Neural progenitor cell (in vitro differentiated cells): ENCODE data around the gene GPR42. TPM values are rescaled to one million over a fixed set of nuclear protein-coding genes. Genes with fewer than 3 reads are reported as not detected.
A peak's percentile ranks its signal among the peaks of the same experiment; 100 is the strongest.

Source experiments
- DNase-seq: peaks from one replicate; pipeline ENCODE4 v3.0.0-alpha.2; 2016; ENCODE audit warnings: low spot score
- H2AFZ ChIP-seq: fragments of 200-600 bp; sonication (generic); replicated peaks from 2 replicates; pipeline ENCODE4 v1.6.1; 2016; ENCODE audit warnings: antibody characterized with exemption
- H3F3A ChIP-seq: fragments of 200-600 bp; sonication (generic); 2 replicates; pipeline ENCODE4 v1.6.1; 2016; ENCODE audit warnings: antibody characterized with exemption, low read depth
- H3K27ac ChIP-seq: fragments of 200-600 bp; sonication (generic); 2 replicates; pipeline ENCODE4 v1.5.1; 2016; ENCODE audit warnings: mild to moderate bottlenecking
- H3K27me3 ChIP-seq: fragments of 200-600 bp; sonication (generic); 2 replicates; pipeline ENCODE4 v1.6.1; 2016; ENCODE audit warnings: mild to moderate bottlenecking, moderate library complexity
- H3K36me3 ChIP-seq: fragments of 200-600 bp; sonication (generic); 2 replicates; pipeline ENCODE4 v1.5.1; 2016
- H3K4me1 ChIP-seq: fragments of 200-600 bp; sonication (generic); 2 replicates; pipeline ENCODE4 v1.6.1; 2016; ENCODE audit warnings: mixed run types
- H3K4me2 ChIP-seq: fragments of 200-600 bp; sonication (generic); 2 replicates; pipeline ENCODE4 v1.6.1; 2016
- H3K4me3 ChIP-seq: fragments of 200-600 bp; sonication (generic); 2 replicates; pipeline ENCODE4 v1.5.1; 2016
- H3K79me2 ChIP-seq: fragments of 200-600 bp; sonication (generic); 2 replicates; pipeline ENCODE4 v1.6.1; 2016; ENCODE audit warnings: low read depth
- H3K9ac ChIP-seq: fragments of 200-600 bp; sonication (generic); 2 replicates; pipeline ENCODE4 v1.6.1; 2016
- H3K9me3 ChIP-seq: fragments of 200-600 bp; sonication (generic); 2 replicates; pipeline ENCODE4 v1.5.1; 2016; ENCODE audit warnings: low read depth
- H4K20me1 ChIP-seq: fragments of 200-600 bp; sonication (generic); 2 replicates; pipeline ENCODE4 v1.6.1; 2016; ENCODE audit warnings: low read depth
- H3K27ac Mint-ChIP-seq: 3 replicates; pipeline ENCODE4 v1.8.0; 2021; ENCODE audit warnings: mixed read lengths
- H3K27me3 Mint-ChIP-seq: 2 replicates; pipeline ENCODE4 v1.8.0; 2022; ENCODE audit warnings: low read depth, mild to moderate bottlenecking, inconsistent platforms, moderate library complexity, mixed read lengths; ENCODE audit not compliant: insufficient read depth
- H3K36me3 Mint-ChIP-seq: 3 replicates; pipeline ENCODE4 v1.8.0; 2021; ENCODE audit warnings: mixed read lengths
- H3K4me1 Mint-ChIP-seq: 3 replicates; pipeline ENCODE4 v1.8.0; 2021; ENCODE audit warnings: mixed read lengths
- H3K4me3 Mint-ChIP-seq: 3 replicates; pipeline ENCODE4 v1.8.0; 2021; ENCODE audit warnings: mild to moderate bottlenecking, moderate library complexity, mixed read lengths
- H3K9me3 Mint-ChIP-seq: 3 replicates; pipeline ENCODE4 v1.8.0; 2020; ENCODE audit warnings: mixed read lengths
- EZH2 ChIP-seq: fragments of 200-600 bp; sonication (generic); IDR thresholded peaks from 2 replicates; pipeline ENCODE4 v1.6.1; 2017; ENCODE audit warnings: antibody characterized with exemption, mild to moderate bottlenecking, moderate library complexity
- EZH2phosphoT487 ChIP-seq: fragments of 200-600 bp; sonication (generic); IDR thresholded peaks from 2 replicates; pipeline ENCODE4 v1.6.1; 2017; ENCODE audit warnings: antibody characterized with exemption
- total RNA-seq: library from RNA; depleted of rRNA; stranded (reverse); fragments of >200 nt; gene quantifications from 2 replicates; pipeline ENCODE4 v1.2.3, GENCODE V29; 2015; ENCODE audit warnings: low replicate concordance
- TF ChIP-seq, protein P1 (sequence below): fragments of 200-600 bp; sonication (generic); IDR thresholded peaks from 2 replicates; pipeline ENCODE4 v1.5.1; 2017; ENCODE audit warnings: antibody characterized with exemption, mild to moderate bottlenecking

The GPR42 gene
- total RNA-seq, 1 donor from 2014 or later, result not detected

DNA sequence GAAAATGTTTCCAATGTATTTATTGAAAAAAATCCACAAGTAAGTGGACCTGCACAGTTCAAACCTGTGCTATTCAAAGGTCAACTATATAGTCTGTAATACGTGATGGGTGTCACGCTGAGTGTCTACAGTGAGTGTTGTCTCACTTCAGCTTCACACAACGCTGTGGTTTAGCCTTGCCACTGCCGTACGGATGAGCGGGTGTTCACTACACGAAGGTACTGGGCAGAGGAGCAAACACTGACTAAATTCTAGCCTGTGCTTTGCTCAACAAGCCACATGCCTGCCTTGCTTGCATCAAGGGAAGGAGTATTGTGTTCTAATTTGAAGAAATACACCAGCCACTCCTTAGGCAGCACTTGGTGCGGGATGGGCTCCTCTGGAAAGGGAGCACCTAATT lies 16.0 kb upstream of the GPR42 start:
- H3K36me3 Mint-ChIP-seq, result no peaks in the 10 kb centered on the region
- H3F3A ChIP-seq, result no peaks in the 10 kb centered on the region

DNA sequence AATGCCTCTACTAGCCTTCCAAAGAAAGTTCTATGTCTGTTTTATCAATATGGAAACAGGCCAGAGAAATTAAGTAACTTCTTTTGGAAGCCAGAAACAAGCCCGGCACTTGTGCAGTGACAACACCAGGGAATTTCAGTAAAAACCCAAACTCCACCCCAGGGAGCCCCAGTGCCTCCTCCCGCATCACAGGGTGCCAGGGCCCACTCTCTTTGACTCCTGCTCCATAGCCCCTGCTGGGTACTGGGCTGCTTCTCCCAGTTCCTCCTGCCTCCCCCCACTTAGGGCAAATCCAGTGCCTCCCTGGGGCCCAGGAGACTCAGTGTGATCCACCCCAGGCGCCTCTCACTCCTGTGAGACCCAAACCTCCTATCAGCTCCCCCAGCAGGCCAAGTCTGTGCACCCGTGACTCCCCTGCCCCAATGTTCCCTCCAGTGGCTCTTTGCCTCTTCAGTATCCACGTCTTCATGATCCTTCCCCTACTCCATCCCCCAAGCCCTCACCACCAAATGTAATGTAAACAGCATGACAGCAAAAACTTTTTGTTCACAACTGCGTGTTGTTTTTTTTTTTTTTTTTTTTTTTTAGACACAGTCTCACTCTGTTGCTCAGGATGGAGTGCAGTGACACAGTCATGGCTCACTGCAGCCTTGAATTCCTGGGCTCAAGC lies 14.9 kb upstream of the GPR42 start:
- Histone ChIP-seq H3K4me3 (no peak overlapping the region), H3K4me2 (no peak overlapping the region), H3K27me3 (peaks cover 5% of the 10 kb centered on the region), H2AFZ (no peak overlapping the region), H3F3A (no peaks in the 10 kb centered on the region), H3K9me3 (no peaks in the 10 kb centered on the region), H3K9ac (no peak overlapping the region), H3K79me2 (no peaks in the 10 kb centered on the region), H3K27ac (no peak overlapping the region), H4K20me1 (no peaks in the 10 kb centered on the region), H3K36me3 (no peaks in the 10 kb centered on the region), H3K4me1 (no peaks in the 10 kb centered on the region)
- peaks cover 5% of the 10 kb centered on the region for H3K4me1 Mint-ChIP-seq
- H3K27ac Mint-ChIP-seq, result no peak overlapping the region
- peaks cover 2% of the 10 kb centered on the region for H3K27me3 Mint-ChIP-seq
- no peaks in the 10 kb centered on the region for H3K36me3 Mint-ChIP-seq
- no peaks in the 10 kb centered on the region for H3K9me3 Mint-ChIP-seq
- DNase-seq, result no peak
- H3K4me3 Mint-ChIP-seq, result no peak overlapping the region
- no peak for TF ChIP-seq EZH2
- TF ChIP-seq, protein P1, sequence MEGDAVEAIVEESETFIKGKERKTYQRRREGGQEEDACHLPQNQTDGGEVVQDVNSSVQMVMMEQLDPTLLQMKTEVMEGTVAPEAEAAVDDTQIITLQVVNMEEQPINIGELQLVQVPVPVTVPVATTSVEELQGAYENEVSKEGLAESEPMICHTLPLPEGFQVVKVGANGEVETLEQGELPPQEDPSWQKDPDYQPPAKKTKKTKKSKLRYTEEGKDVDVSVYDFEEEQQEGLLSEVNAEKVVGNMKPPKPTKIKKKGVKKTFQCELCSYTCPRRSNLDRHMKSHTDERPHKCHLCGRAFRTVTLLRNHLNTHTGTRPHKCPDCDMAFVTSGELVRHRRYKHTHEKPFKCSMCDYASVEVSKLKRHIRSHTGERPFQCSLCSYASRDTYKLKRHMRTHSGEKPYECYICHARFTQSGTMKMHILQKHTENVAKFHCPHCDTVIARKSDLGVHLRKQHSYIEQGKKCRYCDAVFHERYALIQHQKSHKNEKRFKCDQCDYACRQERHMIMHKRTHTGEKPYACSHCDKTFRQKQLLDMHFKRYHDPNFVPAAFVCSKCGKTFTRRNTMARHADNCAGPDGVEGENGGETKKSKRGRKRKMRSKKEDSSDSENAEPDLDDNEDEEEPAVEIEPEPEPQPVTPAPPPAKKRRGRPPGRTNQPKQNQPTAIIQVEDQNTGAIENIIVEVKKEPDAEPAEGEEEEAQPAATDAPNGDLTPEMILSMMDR, result no peak

More for the DNA sequence above, 16.0 kb upstream of the GPR42 start:
- Histone ChIP-seq H3K36me3 (no peaks in the 10 kb centered on the region), H3K79me2 (no peaks in the 10 kb centered on the region), H3K27me3 (peaks cover 7% of the 10 kb centered on the region), H3K4me1 (no peaks in the 10 kb centered on the region), H3K9ac (no peak overlapping the region), H2AFZ (no peak overlapping the region), H3K4me3 (no peak overlapping the region), H3K27ac (no peak overlapping the region), H3K4me2 (no peak overlapping the region), H4K20me1 (no peaks in the 10 kb centered on the region), H3K9me3 (no peaks in the 10 kb centered on the region)
- no peak for DNase-seq
- H3K4me1 Mint-ChIP-seq, result peaks cover 5% of the 10 kb centered on the region
- H3K27me3 Mint-ChIP-seq, result peaks cover 2% of the 10 kb centered on the region
- no peak overlapping the region for H3K4me3 Mint-ChIP-seq
- TF ChIP-seq, protein P1, result no peak
- TF ChIP-seq EZH2 (no peak), EZH2phosphoT487 (no peak)
- H3K27ac Mint-ChIP-seq, result peak overlapping the region; percentile 32
- no peaks in the 10 kb centered on the region for H3K9me3 Mint-ChIP-seq

DNA sequence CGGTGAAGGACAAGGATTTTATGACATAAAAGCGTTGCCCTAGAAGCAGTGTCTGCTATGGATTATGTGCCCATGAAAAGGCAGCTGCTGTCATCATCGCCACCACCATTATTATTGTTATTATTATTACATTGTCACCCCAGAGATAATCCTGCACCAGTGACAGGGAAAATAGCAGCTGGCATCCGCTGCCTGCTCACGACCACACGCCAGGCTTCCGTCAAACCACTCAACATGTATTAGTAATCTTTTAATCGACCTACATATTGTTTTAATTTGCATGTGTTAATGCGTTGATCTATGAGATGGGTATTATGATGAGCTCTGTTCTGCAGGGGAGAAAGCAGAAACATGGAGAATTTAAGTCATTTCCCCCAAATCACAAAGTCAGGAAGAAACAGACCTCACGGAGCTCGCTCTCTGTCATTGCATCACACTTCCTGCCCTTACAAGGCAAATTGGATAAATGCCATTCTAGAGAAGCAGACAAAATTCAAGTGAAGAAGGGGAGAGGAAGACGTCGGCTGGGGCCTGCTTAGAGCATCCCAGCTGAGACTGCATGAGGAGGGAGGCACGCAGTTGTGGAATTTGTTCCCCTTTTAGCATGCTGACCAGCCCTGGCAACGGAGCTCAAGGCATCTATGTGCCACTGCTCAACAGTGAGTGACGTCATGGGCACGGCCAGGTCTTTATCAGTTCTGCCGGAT lies 12.8 kb upstream of the GPR42 start, which contains the start of gene FFAR3:
TSS of gene FFAR3 (plus strand) at position 594 of the 707 bp plus-strand sequence. CDS start 431 bp downstream, outside the sequence.
- H3K27ac ChIP-seq, result no peak within 1 kb of the TSS
- H3K36me3 ChIP-seq, result no peaks in the 10 kb centered on the region
- H3K27me3 ChIP-seq, result peaks cover 3% of the 10 kb centered on the region
- H3K9me3 ChIP-seq, result no peaks in the 10 kb centered on the region
- H3K9ac ChIP-seq, result no peak within 1 kb of the TSS
- H3F3A ChIP-seq, result no peaks in the 10 kb centered on the region
- H3K4me2 ChIP-seq, result no peak within 1 kb of the TSS
- no peaks in the 10 kb centered on the region for H4K20me1 ChIP-seq
- no peaks in the 10 kb centered on the region for H3K36me3 Mint-ChIP-seq
- no peak for DNase-seq
- H3K79me2 ChIP-seq, result no peaks in the 10 kb centered on the region
- H3K4me3 Mint-ChIP-seq, result no peak within 1 kb of the TSS
- no peaks in the 10 kb centered on the region for H3K27me3 Mint-ChIP-seq
- H3K4me3 ChIP-seq, result no peak within 1 kb of the TSS
- TF ChIP-seq, protein P1, result no peak
- TF ChIP-seq EZH2phosphoT487 (no peak), EZH2 (no peak)
- H2AFZ ChIP-seq, result no peak within 1 kb of the TSS
- H3K4me1 Mint-ChIP-seq, result no peaks in the 10 kb centered on the region
- no peaks in the 10 kb centered on the region for H3K4me1 ChIP-seq
- no peaks in the 10 kb centered on the region for H3K9me3 Mint-ChIP-seq
- no peak within 1 kb of the TSS for H3K27ac Mint-ChIP-seq
